ENCODE data around the gene MLXIP.
"Not testable (repeated sequence)": the region's sequence is repeated elsewhere in the genome, so short reads cannot be mapped to it uniquely, and the experiment has no call there.

Gene MLXIP

GRCh38 chr12:122150127-122150681 lies 71.6 kb downstream of the MLXIP start:
- DNase-seq: no peak

GRCh38 chr12:122152754-122153153 lies 74.2 kb downstream of the MLXIP start:
- no peak for DNase-seq

- DNase-seq: no peak
These were observed 77.1 kb downstream of the MLXIP start for GRCh38 chr12:122155705-122156104.

GRCh38 chr12:122158700-122159285 lies 80.2 kb downstream of the MLXIP start:
- DNase-seq: no peak

GRCh38 chr12:122159882-122160281 lies 81.3 kb downstream of the MLXIP start:
- DNase-seq: no peak

GRCh38 chr12:122160761-122161160 lies 82.2 kb downstream of the MLXIP start:
- no peak for DNase-seq

- DNase-seq: no peak
These were observed 83.1 kb downstream of the MLXIP start for GRCh38 chr12:122161682-122162081.

GRCh38 chr12:122162976-122163375 lies 84.4 kb downstream of the MLXIP start:
- DNase-seq: no peak

- no peak for DNase-seq
These were observed 88.1 kb downstream of the MLXIP start for GRCh38 chr12:122166422-122167349.

GRCh38 chr12:122167356-122167925 lies 88.9 kb downstream of the MLXIP start:
- no peak for DNase-seq

GRCh38 chr12:122168492-122168891 lies 89.9 kb downstream of the MLXIP start:
- no peak for DNase-seq

GRCh38 chr12:122171399-122171798 lies 92.8 kb downstream of the MLXIP start:
- DNase-seq: no peak

- DNase-seq: no peak
These were observed 93.8 kb downstream of the MLXIP start for GRCh38 chr12:122172262-122172939.

- DNase-seq: no peak
These were observed 95.7 kb downstream of the MLXIP start, which contains the start of gene IL31 for GRCh38 chr12:122174155-122174845. Gene IL31 (minus strand): TSS chr12:122174221. CDS start chr12:122174172, 49 bp downstream.

GRCh38 chr12:122176473-122176872 lies 97.9 kb downstream of the MLXIP start:
- DNase-seq: not testable (repeated sequence)

GRCh38 chr12:122182887-122183587 lies 104.5 kb downstream of the MLXIP start, which contains the start of gene LRRC43:
Gene LRRC43 (plus strand): TSS chr12:122183123. CDS start chr12:122183145, 22 bp downstream.
- DNase-seq: peak; percentile 38

- no peak for DNase-seq
These were observed 105.0 kb downstream of the MLXIP start for GRCh38 chr12:122183588-122183940.

GRCh38 chr12:122184517-122184916 lies 106.0 kb downstream of the MLXIP start:
- DNase-seq: no peak

GRCh38 chr12:122185079-122185478 lies 106.5 kb downstream of the MLXIP start:
- no peak for DNase-seq

GRCh38 chr12:122185494-122186082 lies 107.0 kb downstream of the MLXIP start:
- no peak for DNase-seq

- DNase-seq: no peak
These were observed 108.9 kb downstream of the MLXIP start for GRCh38 chr12:122187466-122187865.

All from NCI-H2107 (cell line).